Lower leg skin (tissue), 3 donors: Measurements from ENCODE around the gene GJA5.

ENCODE experiments used
- CTCF ChIP-seq, 3 donors: fragments of 450-650 bp; IDR thresholded peaks; one replicate each; pipeline ENCODE4 v1.5.1; 2016; ENCODE audit warnings: antibody characterized with exemption in 3 of 3, mild to moderate bottlenecking in 3 of 3, moderate library complexity in 2 of 3
- POLR2A ChIP-seq, 2 donors: fragments of 450-650 bp; IDR thresholded peaks; one replicate each; pipeline ENCODE4 v1.6.1; 2016 to 2017; ENCODE audit warnings: antibody characterized with exemption in 2 of 2, mild to moderate bottlenecking in 1 of 2, moderate library complexity in 1 of 2

DNA sequence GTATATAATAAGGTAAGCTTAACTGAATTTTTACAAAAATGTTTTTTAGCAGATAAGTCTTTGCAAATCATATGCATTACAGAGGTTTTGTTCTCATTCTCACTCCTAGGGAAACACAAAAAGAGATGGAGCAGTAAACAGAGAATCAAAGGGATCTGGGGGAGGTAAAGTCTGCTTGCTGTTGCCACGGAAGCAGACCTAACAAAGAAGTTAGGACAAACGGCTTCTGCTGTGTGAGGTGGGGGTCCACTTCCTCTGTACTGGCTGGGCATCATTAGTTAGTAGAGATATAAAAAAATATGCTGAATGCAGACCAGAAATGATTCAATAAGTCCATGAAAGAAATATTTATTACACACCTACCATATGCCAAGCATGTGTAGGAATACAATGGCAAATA, 34.2 kb downstream of the GJA5 start:
- TF ChIP-seq CTCF (IDR thresholded peaks at IDR 0.05) (no peak), POLR2A (IDR thresholded peaks at IDR 0.05) (no peak)
